HG02970 (cell line): ENCODE measurements around the gene PRKCA.

Experiments used
- ATAC-seq: cut with Tn5 transposase; IDR thresholded peaks from one replicate; pipeline ENCODE4 v1.9.1; 2021; ENCODE audit warnings: mild to moderate bottlenecking, moderate library complexity, moderate number of reproducible peaks; ENCODE audit not compliant: unreplicated experiment, low FRiP score

PRKCA gene

GRCh38 chr17:66551839-66552238, 249.4 kb downstream of the PRKCA start:
- ATAC-seq: no peak

- no peak for ATAC-seq
Measured at GRCh38 chr17:66552371-66552770, 250.0 kb downstream of the PRKCA start.

- ATAC-seq: no peak
Measured at GRCh38 chr17:66555605-66556004, 253.2 kb downstream of the PRKCA start.

GRCh38 chr17:66557200-66557599, 254.8 kb downstream of the PRKCA start:
- no peak for ATAC-seq

DNA sequence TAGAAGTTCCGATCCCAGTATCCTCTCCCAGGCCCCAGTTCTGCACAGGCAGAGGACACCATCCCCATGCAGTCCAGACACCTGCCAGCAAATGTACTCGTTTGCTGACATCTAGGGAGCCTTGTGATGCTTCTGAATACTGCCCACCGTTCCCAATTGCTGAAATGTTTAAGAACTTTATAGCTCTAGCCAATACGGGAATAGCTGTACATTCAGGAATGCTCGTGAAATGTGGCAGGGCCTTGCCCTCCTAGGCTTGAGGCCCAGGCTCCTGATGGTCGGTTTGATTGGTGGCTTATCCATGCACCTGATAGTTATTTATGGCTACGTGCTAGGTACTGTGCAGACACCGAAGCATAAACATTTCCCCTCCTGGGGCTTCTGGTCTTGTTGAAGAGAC, 255.5 kb downstream of the PRKCA start:
- ATAC-seq: no peak

DNA sequence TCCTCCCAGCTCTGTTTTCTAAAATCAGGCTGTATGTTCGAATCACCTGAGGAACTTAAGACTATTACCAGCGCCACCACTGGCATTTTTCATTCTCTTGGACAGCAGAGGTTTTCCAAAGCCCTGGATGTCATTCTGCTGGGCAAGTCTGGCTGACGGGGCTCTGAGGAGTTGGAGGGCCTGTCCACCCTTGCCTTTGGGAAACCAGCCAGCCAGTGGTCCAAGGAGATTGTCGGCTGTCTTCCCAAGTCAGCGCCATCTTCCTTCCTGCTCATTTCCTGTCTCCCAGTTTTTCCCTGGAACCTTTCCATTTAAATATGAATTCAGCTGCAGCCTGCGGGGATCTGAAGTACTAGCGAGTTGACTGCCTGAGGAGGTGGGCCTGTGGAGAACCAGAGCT, 258.3 kb downstream of the PRKCA start:
- ATAC-seq: no peak

DNA sequence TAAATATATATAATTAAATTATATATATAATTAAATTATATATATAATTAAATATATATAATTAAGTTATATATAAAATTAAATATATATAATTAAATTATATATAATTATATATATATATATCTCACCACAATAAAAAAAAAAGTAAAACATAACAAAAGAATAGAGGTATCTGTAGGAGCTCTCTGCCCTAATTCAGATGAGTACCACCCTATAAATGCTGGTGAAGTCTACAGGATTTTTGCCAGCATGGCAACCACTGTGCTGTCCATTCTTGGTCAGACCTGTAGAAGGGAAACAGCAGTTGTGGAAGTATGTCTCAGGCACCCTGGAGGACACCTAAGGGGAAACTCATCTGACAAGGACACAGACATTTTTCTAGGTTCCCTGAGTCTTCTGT, 259.7 kb downstream of the PRKCA start:
- ATAC-seq: no peak

GRCh38 chr17:66564992-66565465, 262.6 kb downstream of the PRKCA start:
- no peak for ATAC-seq

DNA sequence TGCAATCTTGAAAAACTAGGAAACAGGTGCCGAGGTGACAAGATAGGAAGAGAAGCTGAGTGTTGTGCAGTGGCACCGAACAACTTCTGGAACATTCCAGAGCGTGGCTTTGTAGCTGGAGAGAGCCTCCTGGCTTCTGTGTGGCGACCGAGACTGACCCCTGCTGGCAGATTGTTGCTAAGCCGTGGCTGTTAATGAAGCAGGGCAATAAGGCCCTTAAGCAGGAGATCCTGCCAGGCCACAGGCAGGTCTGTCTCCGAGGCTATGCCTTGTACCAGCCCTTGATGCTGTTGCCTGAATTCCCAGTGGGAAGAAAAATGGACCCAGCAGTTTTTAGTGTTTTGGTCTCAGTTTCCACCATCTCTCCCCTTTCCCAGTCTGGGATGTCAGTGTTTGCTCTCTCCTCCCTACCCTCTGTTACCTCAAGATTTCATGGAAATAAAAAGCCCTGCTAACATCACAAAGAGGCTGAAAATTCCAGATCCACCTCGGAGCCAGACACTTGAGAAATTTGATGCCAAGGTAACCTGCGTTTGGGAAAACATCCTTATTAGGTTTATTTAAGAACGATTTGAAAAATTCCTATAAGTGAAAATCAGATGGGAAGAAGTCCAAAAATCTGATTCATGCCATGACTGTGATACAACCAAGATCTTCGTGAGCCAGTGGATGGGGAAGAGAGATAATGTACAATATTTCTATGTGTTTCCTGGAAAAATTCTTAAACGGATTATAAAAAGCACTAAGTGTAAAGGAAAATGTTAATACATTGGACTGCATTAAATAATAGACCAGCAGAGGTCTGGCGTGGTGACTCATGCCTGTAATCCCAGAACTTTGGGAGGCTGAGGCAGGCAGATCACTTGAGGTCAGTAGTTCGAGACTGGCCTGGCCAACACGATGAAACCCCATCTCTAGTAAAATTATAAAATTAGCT, 265.1 kb downstream of the PRKCA start:
- ATAC-seq: peak; percentile 78

DNA sequence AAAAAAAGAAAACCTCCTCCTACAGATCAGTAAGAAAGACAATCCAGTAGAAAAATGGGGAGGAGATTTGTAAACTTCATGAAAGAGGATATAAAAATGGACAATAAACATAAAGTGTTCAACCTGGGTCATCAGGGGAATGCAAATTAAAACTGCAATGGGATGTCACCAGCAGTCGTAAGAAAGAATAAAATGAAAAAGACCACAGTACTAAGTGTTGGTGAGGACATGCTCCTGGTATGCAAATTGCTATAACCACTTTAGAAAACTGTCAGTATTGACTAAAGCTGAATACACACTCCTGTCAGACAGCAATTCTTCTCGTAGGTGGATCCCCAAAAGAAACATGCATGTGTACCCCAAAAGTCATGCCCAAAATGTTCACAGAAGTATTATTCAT, 267.2 kb downstream of the PRKCA start:
- ATAC-seq: no peak

GRCh38 chr17:66570447-66571195, 268.2 kb downstream of the PRKCA start:
- ATAC-seq: no peak

DNA sequence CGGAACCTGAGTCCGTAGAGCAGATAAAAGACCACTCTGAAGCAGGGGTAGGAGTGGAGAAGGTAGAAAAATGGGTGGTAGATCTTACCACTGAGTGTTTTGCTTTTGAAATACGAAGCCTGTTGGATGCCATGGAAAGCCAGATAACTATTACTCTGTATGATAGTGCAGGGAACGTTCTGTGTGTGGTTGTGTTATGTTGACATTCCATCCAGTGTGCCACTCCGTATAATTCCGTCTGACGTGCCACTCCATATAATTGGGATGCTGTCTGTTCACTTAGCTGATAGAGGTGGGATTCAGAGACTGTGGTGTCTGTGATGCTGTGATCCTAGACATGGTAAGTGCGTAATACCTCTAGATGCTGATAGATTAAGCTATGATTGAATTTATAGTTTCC, 269.3 kb downstream of the PRKCA start:
- no peak for ATAC-seq

DNA sequence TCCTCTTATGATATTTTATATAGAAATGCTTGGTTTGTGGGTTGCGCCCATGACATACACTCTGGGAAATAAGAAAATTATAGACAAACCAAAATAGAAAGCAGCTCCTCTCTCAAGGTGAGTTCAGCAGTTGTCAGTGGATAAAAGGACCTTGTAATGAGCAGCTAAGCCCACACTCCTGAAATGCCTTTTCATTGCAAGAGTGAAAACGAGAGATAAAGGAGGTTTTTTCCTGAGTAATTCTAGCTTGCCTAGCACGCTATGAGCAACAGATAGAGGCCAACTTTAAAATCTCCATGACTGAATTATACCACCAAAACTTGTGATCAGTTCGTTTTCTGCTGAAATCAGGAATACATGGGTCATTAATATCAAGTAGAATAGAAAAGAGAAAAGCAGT, 270.7 kb downstream of the PRKCA start:
- ATAC-seq: no peak

GRCh38 chr17:66574123-66574522, 271.7 kb downstream of the PRKCA start:
- ATAC-seq: no peak

- ATAC-seq: no peak
Measured at GRCh38 chr17:66576473-66576872, 274.1 kb downstream of the PRKCA start.

DNA sequence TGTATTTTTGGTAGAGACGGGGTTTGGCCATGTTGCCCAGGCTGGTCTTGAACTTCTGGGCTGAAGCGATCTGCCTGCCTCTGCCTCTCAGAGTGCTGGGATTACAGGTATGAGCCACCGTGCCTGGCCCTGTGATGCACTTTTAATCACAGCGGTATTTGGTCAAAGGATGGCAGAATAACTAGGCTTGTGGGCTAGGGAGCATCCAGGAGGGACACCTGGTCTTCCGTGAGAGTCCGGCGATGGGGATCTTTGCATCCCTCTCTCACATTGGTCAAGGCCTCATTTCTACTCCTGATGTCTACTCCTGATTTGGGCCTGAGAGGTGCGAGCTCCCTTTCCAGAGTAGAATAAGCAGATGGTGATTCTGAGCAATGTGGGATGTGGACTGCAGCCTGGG, 274.6 kb downstream of the PRKCA start:
- ATAC-seq: no peak

GRCh38 chr17:66578781-66579489, 276.5 kb downstream of the PRKCA start:
- ATAC-seq: no peak

- ATAC-seq: no peak
Measured at GRCh38 chr17:66579556-66579955, 277.1 kb downstream of the PRKCA start.

GRCh38 chr17:66580184-66580955, 278.0 kb downstream of the PRKCA start:
- no peak for ATAC-seq

DNA sequence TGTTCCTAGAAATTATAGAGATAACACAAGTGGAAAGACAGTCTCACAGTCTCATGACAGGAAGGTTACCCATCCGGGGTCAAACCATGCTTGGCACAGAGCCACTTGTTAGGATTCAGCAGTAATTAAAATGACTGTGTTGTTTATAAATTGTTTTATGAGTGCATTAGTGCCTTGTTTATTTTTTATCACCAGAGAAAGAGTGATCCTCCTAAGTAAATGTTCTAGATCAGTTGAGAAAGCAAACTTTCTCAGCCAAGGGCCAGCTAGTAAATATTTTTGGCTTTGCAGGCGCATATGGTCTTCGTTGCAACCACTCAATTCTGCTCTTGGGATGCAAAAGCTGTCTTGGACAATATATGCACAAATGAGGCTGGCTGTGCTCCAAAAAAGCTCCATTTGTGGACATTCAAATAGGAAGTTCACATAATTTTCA, 278.6 kb downstream of the PRKCA start:
- no peak for ATAC-seq
